ENCODE results near the gene DCLRE1A. TPM values are rescaled to one million over a fixed set of nuclear protein-coding genes. Genes with fewer than 3 reads are reported as not detected.
A peak's percentile ranks its signal among the peaks of the same experiment; 100 is the strongest.

Gene DCLRE1A
- total RNA-seq, 4 donors from 2014 or later, result 0.26 to 16.1 (median 4.4) TPM

GRCh38 chr10:113853578-113854012 lies 287 bp downstream of the DCLRE1A start:
- H3K4me1 ChIP-seq, result no peaks in the 10 kb centered on the region
- H3K9me3 ChIP-seq, result no peaks in the 10 kb centered on the region
- H3K36me3 ChIP-seq, result no peaks in the 10 kb centered on the region
- no peak for DNase-seq
- peak overlapping the region; percentile 86 to 93 for H3K27ac ChIP-seq
- intact Hi-C loops (cut with DNase I; ENCODE audit: low total_unique reads), result no loop called here
- TF ChIP-seq, protein P1, sequence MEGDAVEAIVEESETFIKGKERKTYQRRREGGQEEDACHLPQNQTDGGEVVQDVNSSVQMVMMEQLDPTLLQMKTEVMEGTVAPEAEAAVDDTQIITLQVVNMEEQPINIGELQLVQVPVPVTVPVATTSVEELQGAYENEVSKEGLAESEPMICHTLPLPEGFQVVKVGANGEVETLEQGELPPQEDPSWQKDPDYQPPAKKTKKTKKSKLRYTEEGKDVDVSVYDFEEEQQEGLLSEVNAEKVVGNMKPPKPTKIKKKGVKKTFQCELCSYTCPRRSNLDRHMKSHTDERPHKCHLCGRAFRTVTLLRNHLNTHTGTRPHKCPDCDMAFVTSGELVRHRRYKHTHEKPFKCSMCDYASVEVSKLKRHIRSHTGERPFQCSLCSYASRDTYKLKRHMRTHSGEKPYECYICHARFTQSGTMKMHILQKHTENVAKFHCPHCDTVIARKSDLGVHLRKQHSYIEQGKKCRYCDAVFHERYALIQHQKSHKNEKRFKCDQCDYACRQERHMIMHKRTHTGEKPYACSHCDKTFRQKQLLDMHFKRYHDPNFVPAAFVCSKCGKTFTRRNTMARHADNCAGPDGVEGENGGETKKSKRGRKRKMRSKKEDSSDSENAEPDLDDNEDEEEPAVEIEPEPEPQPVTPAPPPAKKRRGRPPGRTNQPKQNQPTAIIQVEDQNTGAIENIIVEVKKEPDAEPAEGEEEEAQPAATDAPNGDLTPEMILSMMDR (IDR thresholded peaks at IDR 0.05), result no peak
- TF ChIP-seq POLR2A (IDR thresholded peaks at IDR 0.05), result no peak
- H3K4me3 ChIP-seq, result peak overlapping the region; percentile 77 to 81
- no peaks in the 10 kb centered on the region for H3K27me3 ChIP-seq

DNA sequence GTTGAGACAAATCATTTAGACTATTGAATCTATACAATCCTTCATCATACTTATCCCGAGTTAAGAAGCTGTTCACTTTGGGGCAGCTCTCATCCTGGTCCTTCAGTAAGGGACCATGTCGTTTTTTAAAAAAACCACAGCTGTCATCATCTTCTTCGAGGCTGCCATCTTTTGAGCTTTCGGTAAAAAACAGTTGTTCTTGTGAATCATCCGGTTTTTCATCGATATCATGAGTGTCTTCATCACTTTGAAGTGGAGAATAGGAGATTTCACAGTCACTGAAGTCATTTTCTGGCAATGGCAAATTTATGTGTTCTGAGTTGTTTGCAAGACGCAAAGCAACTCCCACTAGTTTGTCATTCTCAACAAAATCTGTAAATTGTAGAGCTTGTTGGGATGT lies 3.9 kb downstream of the DCLRE1A start:
- Histone ChIP-seq H3K4me1 (no peaks in the 10 kb centered on the region), H3K27ac (no peak overlapping the region), H3K27me3 (no peaks in the 10 kb centered on the region), H3K9me3 (no peaks in the 10 kb centered on the region), H3K4me3 (no peak overlapping the region), H3K36me3 (no peaks in the 10 kb centered on the region)
- TF ChIP-seq, protein P1 (IDR thresholded peaks at IDR 0.05), result no peak
- TF ChIP-seq POLR2A (IDR thresholded peaks at IDR 0.05), result no peak
- DNase-seq, result no peak
- intact Hi-C loops (cut with DNase I; ENCODE audit: low total_unique reads), result no loop called here

GRCh38 chr10:113849140-113849803 lies 4.6 kb downstream of the DCLRE1A start:
- Histone ChIP-seq H3K27me3 (no peaks in the 10 kb centered on the region), H3K36me3 (no peaks in the 10 kb centered on the region), H3K27ac (no peak overlapping the region), H3K9me3 (no peaks in the 10 kb centered on the region), H3K4me3 (no peak overlapping the region), H3K4me1 (no peaks in the 10 kb centered on the region)
- intact Hi-C loops (cut with DNase I; ENCODE audit: low total_unique reads), result no loop called here
- DNase-seq, result no peak
- no peak for TF ChIP-seq POLR2A (IDR thresholded peaks at IDR 0.05)
- TF ChIP-seq, protein P1 (IDR thresholded peaks at IDR 0.05), result no peak

DNA sequence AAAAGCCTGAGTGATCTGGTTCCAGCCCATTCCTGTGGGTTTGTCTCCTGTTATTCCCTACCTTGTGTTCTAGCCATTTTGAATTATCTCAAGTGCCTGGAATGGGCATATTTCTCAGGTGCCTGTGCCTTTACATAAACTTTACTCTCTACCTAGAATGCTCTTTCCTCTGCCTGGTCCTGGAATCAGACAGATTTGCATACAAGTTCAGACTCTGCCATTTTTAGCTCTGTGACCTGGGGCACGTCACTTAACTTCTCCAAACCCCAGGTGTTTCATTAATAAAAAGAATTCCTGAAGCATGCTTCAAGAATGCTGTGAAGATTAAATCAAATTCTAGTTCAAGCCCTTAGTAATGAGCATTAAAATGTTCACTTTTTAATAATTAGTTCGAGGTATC lies 7.8 kb downstream of the DCLRE1A start:
- H3K27ac ChIP-seq, result no peak overlapping the region
- intact Hi-C loops (cut with DNase I; ENCODE audit: low total_unique reads), result no loop called here
- no peak for TF ChIP-seq POLR2A (IDR thresholded peaks at IDR 0.05)
- TF ChIP-seq, protein P1 (IDR thresholded peaks at IDR 0.05), result no peak

DNA sequence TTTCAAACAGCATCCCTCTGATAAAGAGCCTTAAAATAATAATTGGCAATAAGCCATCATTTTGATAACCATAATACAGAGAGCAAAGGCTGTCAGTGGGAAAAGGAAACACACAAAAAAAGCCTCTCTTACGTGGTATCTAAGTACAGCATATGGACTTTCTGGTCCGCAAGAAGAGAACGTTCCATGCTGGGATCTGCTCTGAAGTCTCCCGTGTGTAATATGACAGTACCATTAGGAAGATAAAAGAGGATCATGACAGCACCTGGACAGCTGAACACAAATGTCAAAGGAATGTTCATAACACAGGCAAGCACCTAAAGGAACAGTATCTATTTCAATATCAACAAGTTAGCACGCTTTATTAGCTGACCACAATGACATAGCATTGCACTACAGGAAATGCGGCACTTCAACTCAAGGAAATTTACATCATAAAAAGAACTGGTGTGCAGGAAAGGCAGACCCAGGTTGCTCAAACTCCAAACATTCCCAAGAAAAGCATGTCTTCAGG lies 9.9 kb downstream of the DCLRE1A start:
- no peak for DNase-seq
- H3K4me1 ChIP-seq, result no peaks in the 10 kb centered on the region
- TF ChIP-seq POLR2A (IDR thresholded peaks at IDR 0.05), result no peak
- TF ChIP-seq, protein P1 (IDR thresholded peaks at IDR 0.05), result no peak
- no peaks in the 10 kb centered on the region for H3K27me3 ChIP-seq
- no peak overlapping the region for H3K4me3 ChIP-seq
- no peaks in the 10 kb centered on the region for H3K36me3 ChIP-seq
- no peaks in the 10 kb centered on the region for H3K9me3 ChIP-seq
- H3K27ac ChIP-seq, result no peak overlapping the region
- intact Hi-C loops (cut with DNase I; ENCODE audit: low total_unique reads), result no loop called here

More for the DNA sequence above, 7.8 kb downstream of the DCLRE1A start:
- H3K36me3 ChIP-seq, result no peaks in the 10 kb centered on the region
- no peaks in the 10 kb centered on the region for H3K4me1 ChIP-seq
- no peaks in the 10 kb centered on the region for H3K27me3 ChIP-seq
- H3K9me3 ChIP-seq, result no peaks in the 10 kb centered on the region
- DNase-seq, result no peak
- H3K4me3 ChIP-seq, result no peak overlapping the region

Data from uterus (tissue), 4 donors.